HG02678 (cell line): ENCODE measurements around the gene COL4A3.
"Not testable (repeated sequence)": the region's sequence is repeated elsewhere in the genome, so short reads cannot be mapped to it uniquely, and the experiment has no call there.

Source experiments
- ATAC-seq: cut with Tn5 transposase; IDR thresholded peaks from one replicate; pipeline ENCODE4 v1.9.1; 2021; ENCODE audit warnings: mild to moderate bottlenecking, moderate library complexity; ENCODE audit not compliant: unreplicated experiment

The COL4A3 gene

GRCh38 chr2:227205701-227206100 lies 41.3 kb downstream of the COL4A3 start:
- ATAC-seq = no peak

GRCh38 chr2:227206406-227206805 lies 42.0 kb downstream of the COL4A3 start:
- no peak for ATAC-seq

- ATAC-seq = no peak
Observed at GRCh38 chr2:227207573-227207972, 43.1 kb downstream of the COL4A3 start.

- no peak for ATAC-seq
Observed at GRCh38 chr2:227214622-227215041, 50.2 kb downstream of the COL4A3 start.

- no peak for ATAC-seq
Observed at GRCh38 chr2:227219312-227220105, 55.1 kb downstream of the COL4A3 start.

- ATAC-seq = no peak
Observed at GRCh38 chr2:227221120-227221519, 56.7 kb downstream of the COL4A3 start.

GRCh38 chr2:227222292-227222691 lies 57.9 kb downstream of the COL4A3 start:
- no peak for ATAC-seq

GRCh38 chr2:227225641-227226040 lies 61.2 kb downstream of the COL4A3 start:
- ATAC-seq = not testable (repeated sequence)

- no peak for ATAC-seq
Observed at GRCh38 chr2:227228061-227228667, 63.7 kb downstream of the COL4A3 start.

- ATAC-seq = no peak
Observed at GRCh38 chr2:227230151-227230550, 65.7 kb downstream of the COL4A3 start.

- ATAC-seq = no peak
Observed at GRCh38 chr2:227234429-227234828, 70.0 kb downstream of the COL4A3 start.

- no peak for ATAC-seq
Observed at GRCh38 chr2:227237786-227238185, 73.4 kb downstream of the COL4A3 start.

- peak; percentile 72 for ATAC-seq
Observed at GRCh38 chr2:227238238-227239237, 74.1 kb downstream of the COL4A3 start.

- ATAC-seq = no peak
Observed at GRCh38 chr2:227241005-227241404, 76.6 kb downstream of the COL4A3 start.

- no peak for ATAC-seq
Observed at GRCh38 chr2:227248876-227249275, 84.5 kb downstream of the COL4A3 start.

GRCh38 chr2:227252831-227253230 lies 88.4 kb downstream of the COL4A3 start:
- ATAC-seq = no peak

GRCh38 chr2:227256605-227257004 lies 92.2 kb downstream of the COL4A3 start:
- ATAC-seq = no peak

GRCh38 chr2:227257820-227258219 lies 93.4 kb downstream of the COL4A3 start:
- ATAC-seq = no peak

- ATAC-seq = no peak
Observed at GRCh38 chr2:227260041-227260440, 95.6 kb downstream of the COL4A3 start.

GRCh38 chr2:227267410-227268115 lies 103.1 kb downstream of the COL4A3 start:
- ATAC-seq = no peak

- no peak for ATAC-seq
Observed at GRCh38 chr2:227280895-227281294, 116.5 kb downstream of the COL4A3 start.
